HEK293 (cell line): ENCODE data around the gene MC2R.

Source experiments
- CTCF ChIA-PET: fragments of 350-600 bp; formaldehyde crosslinking; extraction: SDS; loops from one replicate; lab custom pipeline; 2021; ENCODE audit warnings: antibody characterized with exemption; lab: Yijun Ruan, JAX
- POLR2A ChIA-PET: fragments of 300-600 bp; formaldehyde crosslinking; extraction: SDS; loops from one replicate; lab custom pipeline; 2020; ENCODE audit warnings: antibody characterized with exemption, inconsistent platforms; lab: Yijun Ruan, JAX
- H3K27ac ChIP-seq: fragments of 200-500 bp; sonication (Bioruptor generic); 2 replicates; pipeline ENCODE4 v1.5.1; 2014; ENCODE audit warnings: low read depth, low read length, control low read depth, inconsistent platforms; ENCODE audit errors: extremely low read depth
- H3K36me3 ChIP-seq, 2 experiments: fragments of 200-500 bp in 1 of 2; sonication (Bioruptor generic) in 1 of 2; 1 replicate in 1 of 2; 2 replicates in 1 of 2; pipeline ENCODE4 v1.5.1; 2014 to 2017; ENCODE audit warnings: inconsistent platforms in 2 of 2, low read length in 2 of 2; ENCODE audit not compliant: control insufficient read depth in 2 of 2, insufficient read depth in 1 of 2
- H3K4me1 ChIP-seq: fragments of 200-500 bp; sonication (Bioruptor generic); 2 replicates; pipeline ENCODE4 v1.5.1; 2014; ENCODE audit warnings: mild to moderate bottlenecking, low read length, inconsistent platforms; ENCODE audit not compliant: control insufficient read depth, insufficient read depth
- H3K4me3 ChIP-seq: 2 replicates; pipeline ENCODE4 v1.5.1; 2011; ENCODE audit warnings: low read depth, mild to moderate bottlenecking, control low read depth, low read length, moderate library complexity
- H3K9me3 ChIP-seq: fragments of 200-500 bp; sonication (Bioruptor generic); 2 replicates; pipeline ENCODE4 v1.5.1; 2014; ENCODE audit warnings: low read depth, low read length, inconsistent platforms; ENCODE audit not compliant: control insufficient read depth, insufficient read depth
- BCL11B ChIP-seq: fragments of 450-650 bp; formaldehyde crosslinking; IDR thresholded peaks from 2 replicates; pipeline ENCODE4 v1.5.1; 2016; ENCODE audit warnings: low read depth, missing biosample characterization, missing genetic modification characterization
- HOXD13 ChIP-seq: sonication (generic); formaldehyde crosslinking; IDR thresholded peaks from 2 replicates; pipeline ENCODE4 v1.8.0; 2022; ENCODE audit warnings: missing genetic modification reagents, borderline replicate concordance
- KLF1 ChIP-seq: fragments of 450-650 bp; formaldehyde crosslinking; IDR thresholded peaks from 2 replicates; pipeline ENCODE4 v1.5.1; 2016; ENCODE audit warnings: missing biosample characterization, missing genetic modification characterization
- KLF7 ChIP-seq: fragments of 450-650 bp; formaldehyde crosslinking; IDR thresholded peaks from 2 replicates; pipeline ENCODE4 v1.5.1; 2016; ENCODE audit warnings: missing biosample characterization, missing genetic modification characterization, borderline replicate concordance
- OVOL3 ChIP-seq: fragments of 450-650 bp; formaldehyde crosslinking; IDR thresholded peaks from 2 replicates; pipeline ENCODE4 v1.5.1; 2016; ENCODE audit warnings: missing biosample characterization, missing genetic modification characterization
- PRDM1 ChIP-seq: fragments of 450-650 bp; formaldehyde crosslinking; IDR thresholded peaks from 2 replicates; pipeline ENCODE4; 2016; ENCODE audit warnings: missing biosample characterization, missing genetic modification characterization
- SCRT1 ChIP-seq: fragments of 450-650 bp; formaldehyde crosslinking; IDR thresholded peaks from 2 replicates; pipeline ENCODE4 v1.5.1; 2016; ENCODE audit warnings: missing biosample characterization, missing genetic modification characterization, borderline replicate concordance
- ZBTB48 ChIP-seq: fragments of 450-650 bp; formaldehyde crosslinking; IDR thresholded peaks from 2 replicates; pipeline ENCODE4 v1.5.1; 2016; ENCODE audit warnings: missing biosample characterization, missing genetic modification characterization
- ZIC2 ChIP-seq: fragments of 450-650 bp; formaldehyde crosslinking; IDR thresholded peaks from 2 replicates; pipeline ENCODE4 v1.5.1; 2016; ENCODE audit warnings: missing biosample characterization, missing genetic modification characterization
- ZNF132 ChIP-seq: fragments of 450-650 bp; formaldehyde crosslinking; IDR thresholded peaks from 2 replicates; pipeline ENCODE4 v1.5.1; 2017; ENCODE audit warnings: missing biosample characterization, missing genetic modification characterization, borderline replicate concordance
- ZNF175 ChIP-seq: fragments of 450-650 bp; formaldehyde crosslinking; IDR thresholded peaks from 2 replicates; pipeline ENCODE4 v1.5.1; 2016; ENCODE audit warnings: missing biosample characterization, missing genetic modification characterization
- ZNF202 ChIP-seq: fragments of 450-650 bp; formaldehyde crosslinking; IDR thresholded peaks from 2 replicates; pipeline ENCODE4 v1.5.1; 2016; ENCODE audit warnings: missing biosample characterization, missing genetic modification characterization, borderline replicate concordance
- ZNF211 ChIP-seq: fragments of 450-650 bp; formaldehyde crosslinking; IDR thresholded peaks from 2 replicates; pipeline ENCODE4 v1.5.1; 2016; ENCODE audit warnings: low read depth, missing biosample characterization, missing genetic modification characterization
- ZNF391 ChIP-seq: fragments of 450-650 bp; formaldehyde crosslinking; IDR thresholded peaks from 2 replicates; pipeline ENCODE4 v1.5.1; 2016; ENCODE audit warnings: low read depth, missing biosample characterization, missing genetic modification characterization, borderline replicate concordance
- ZNF426 ChIP-seq: fragments of 450-650 bp; formaldehyde crosslinking; IDR thresholded peaks from 2 replicates; pipeline ENCODE4 v1.5.1; 2017; ENCODE audit warnings: missing biosample characterization, missing genetic modification characterization, mild to moderate bottlenecking, inconsistent platforms, moderate library complexity
- ZNF433 ChIP-seq: fragments of 450-650 bp; formaldehyde crosslinking; IDR thresholded peaks from 2 replicates; pipeline ENCODE4 v1.5.1; 2016; ENCODE audit warnings: missing biosample characterization, missing genetic modification characterization, low read depth
- ZNF501 ChIP-seq: fragments of 450-650 bp; formaldehyde crosslinking; IDR thresholded peaks from 2 replicates; pipeline ENCODE4 v1.5.1; 2016; ENCODE audit warnings: missing biosample characterization, missing genetic modification characterization
- ZNF561 ChIP-seq: fragments of 450-650 bp; IDR thresholded peaks from 2 replicates; pipeline ENCODE4 v1.5.1; 2018; ENCODE audit warnings: missing biosample characterization, missing genetic modification characterization, borderline replicate concordance
- ZNF624 ChIP-seq: fragments of 450-650 bp; formaldehyde crosslinking; IDR thresholded peaks from 2 replicates; pipeline ENCODE4 v1.5.1; 2017; ENCODE audit warnings: missing biosample characterization, missing genetic modification characterization
- ZNF692 ChIP-seq: fragments of 450-650 bp; formaldehyde crosslinking; IDR thresholded peaks from 2 replicates; pipeline ENCODE4 v1.5.1; 2016; ENCODE audit warnings: missing biosample characterization, missing genetic modification characterization
- TF ChIP-seq, protein P1 (sequence below): fragments of 450-650 bp; IDR thresholded peaks from 2 replicates; pipeline ENCODE4 v1.5.1; 2018; ENCODE audit warnings: missing biosample characterization, missing genetic modification characterization

MC2R gene

GRCh38 chr18:13878857-13879256, 36.5 kb downstream of the MC2R start:
- no peak overlapping the region for H3K27ac ChIP-seq
- TF ChIP-seq ZNF202 (tag by site-specific recombination): no peak
- TF ChIP-seq ZIC2 (tag by site-specific recombination): no peak
- no peak for TF ChIP-seq ZNF391 (tag by site-specific recombination)
- TF ChIP-seq OVOL3 (tag by site-specific recombination): no peak
- no peak for TF ChIP-seq ZNF132 (tag by site-specific recombination)
- CTCF ChIA-PET: no interaction called here

GRCh38 chr18:13877157-13877556, 38.2 kb downstream of the MC2R start:
- CTCF ChIA-PET: no interaction called here
- POLR2A ChIA-PET: no interaction called here
- Histone ChIP-seq H3K4me1 (no peaks in the 10 kb centered on the region), H3K27ac (no peak overlapping the region), H3K4me3 (no peak overlapping the region), H3K9me3 (no peaks in the 10 kb centered on the region), H3K36me3 (no peaks in the 10 kb centered on the region)
- TF ChIP-seq BCL11B (tag by site-specific recombination) (no peak), ZNF211 (tag by site-specific recombination) (no peak), ZNF561 (tag by site-specific recombination) (no peak), KLF1 (tag by site-specific recombination) (no peak), ZNF501 (no peak), SCRT1 (tag by site-specific recombination) (no peak), ZNF692 (no peak), KLF7 (tag by site-specific recombination) (no peak), ZNF624 (tag by site-specific recombination) (no peak), HOXD13 (CRISPR knock-in tag) (no peak), ZNF426 (tag by site-specific recombination) (no peak)
- TF ChIP-seq, protein P1, sequence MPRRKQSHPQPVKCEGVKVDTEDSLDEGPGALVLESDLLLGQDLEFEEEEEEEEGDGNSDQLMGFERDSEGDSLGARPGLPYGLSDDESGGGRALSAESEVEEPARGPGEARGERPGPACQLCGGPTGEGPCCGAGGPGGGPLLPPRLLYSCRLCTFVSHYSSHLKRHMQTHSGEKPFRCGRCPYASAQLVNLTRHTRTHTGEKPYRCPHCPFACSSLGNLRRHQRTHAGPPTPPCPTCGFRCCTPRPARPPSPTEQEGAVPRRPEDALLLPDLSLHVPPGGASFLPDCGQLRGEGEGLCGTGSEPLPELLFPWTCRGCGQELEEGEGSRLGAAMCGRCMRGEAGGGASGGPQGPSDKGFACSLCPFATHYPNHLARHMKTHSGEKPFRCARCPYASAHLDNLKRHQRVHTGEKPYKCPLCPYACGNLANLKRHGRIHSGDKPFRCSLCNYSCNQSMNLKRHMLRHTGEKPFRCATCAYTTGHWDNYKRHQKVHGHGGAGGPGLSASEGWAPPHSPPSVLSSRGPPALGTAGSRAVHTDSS: no peak

More at GRCh38 chr18:13878857-13879256, 36.5 kb downstream of the MC2R start:
- no peaks in the 10 kb centered on the region for H3K9me3 ChIP-seq
- H3K4me1 ChIP-seq: no peaks in the 10 kb centered on the region
- no peak overlapping the region for H3K4me3 ChIP-seq
- no peaks in the 10 kb centered on the region for H3K36me3 ChIP-seq
- POLR2A ChIA-PET: no interaction called here

GRCh38 chr18:13874558-13874957, 40.8 kb downstream of the MC2R start:
- Histone ChIP-seq H3K4me3 (no peak overlapping the region), H3K4me1 (no peaks in the 10 kb centered on the region), H3K9me3 (no peaks in the 10 kb centered on the region), H3K27ac (no peak overlapping the region), H3K36me3 (no peaks in the 10 kb centered on the region)
- ChIA-PET CTCF (no interaction called here), POLR2A (no interaction called here)
- no peak for TF ChIP-seq ZNF175 (tag by site-specific recombination)
- TF ChIP-seq ZNF692: no peak
- TF ChIP-seq PRDM1 (tag by site-specific recombination): no peak
- TF ChIP-seq ZBTB48: no peak
- TF ChIP-seq ZNF433 (tag by site-specific recombination): no peak
